Neural crest cell (in vitro differentiated cells): ENCODE measurements around the gene COL4A6. TPM values are rescaled to one million over a fixed set of nuclear protein-coding genes. Genes with fewer than 3 reads are reported as not detected.

Source experiments
- DNase-seq: peaks from one replicate; pipeline ENCODE4 v3.0.0; 2021; ENCODE audit warnings: low read depth, mixed read lengths, low spot score
- H3K27ac Mint-ChIP-seq: one replicate; pipeline ENCODE4 v1.8.0; 2021; ENCODE audit warnings: mild to moderate bottlenecking, mixed read lengths; ENCODE audit not compliant: unreplicated experiment
- H3K27me3 Mint-ChIP-seq: 2 replicates; pipeline ENCODE4 v1.8.0; 2021; ENCODE audit warnings: low read depth, mild to moderate bottlenecking, mixed read lengths
- H3K36me3 Mint-ChIP-seq: 2 replicates; pipeline ENCODE4 v1.8.0; 2021; ENCODE audit warnings: low read depth, mild to moderate bottlenecking, mixed read lengths
- H3K4me1 Mint-ChIP-seq: 2 replicates; pipeline ENCODE4 v1.8.0; 2021; ENCODE audit warnings: mixed read lengths
- H3K4me3 Mint-ChIP-seq: one replicate; pipeline ENCODE4 v1.8.0; 2021; ENCODE audit warnings: mild to moderate bottlenecking, mixed read lengths
- H3K9me3 Mint-ChIP-seq: 2 replicates; pipeline ENCODE4 v1.8.0; 2021; ENCODE audit warnings: mixed read lengths
- CTCF ChIP-seq: fragments of 200-600 bp; sonication (generic); conservative IDR thresholded peaks from 2 replicates; pipeline ENCODE4 v1.5.0; 2021; ENCODE audit warnings: antibody characterized with exemption, mild to moderate bottlenecking
- total RNA-seq: library from RNA; stranded (reverse); gene quantifications from 2 replicates; pipeline ENCODE4 v1.2.1, GENCODE V29; 2021

The COL4A6 gene
- total RNA-seq, 1 donor from 2014 or later, result 22.6 TPM

GRCh38 chrX:108261549-108262203 lies 176.5 kb downstream of the COL4A6 start:
- Mint-ChIP-seq H3K27ac (no peak overlapping the region), H3K27me3 (no peaks in the 10 kb centered on the region), H3K4me1 (no peaks in the 10 kb centered on the region), H3K4me3 (no peak overlapping the region), H3K36me3 (peaks cover 2% of the 10 kb centered on the region), H3K9me3 (peaks cover 5% of the 10 kb centered on the region)
- no peak for DNase-seq
- TF ChIP-seq CTCF, result no peak

- H3K36me3 Mint-ChIP-seq, result peaks cover 10% of the 10 kb centered on the region
- peaks cover 8% of the 10 kb centered on the region for H3K9me3 Mint-ChIP-seq
- TF ChIP-seq CTCF, result no peak
- DNase-seq, result no peak
- no peak overlapping the region for H3K27ac Mint-ChIP-seq
- H3K4me1 Mint-ChIP-seq, result no peaks in the 10 kb centered on the region
- no peak overlapping the region for H3K4me3 Mint-ChIP-seq
- no peaks in the 10 kb centered on the region for H3K27me3 Mint-ChIP-seq
These were observed 180.7 kb downstream of the COL4A6 start for GRCh38 chrX:108257556-108257955.

- Mint-ChIP-seq H3K4me3 (no peak overlapping the region), H3K9me3 (peaks cover 3% of the 10 kb centered on the region), H3K4me1 (peaks cover 11% of the 10 kb centered on the region), H3K27ac (no peak overlapping the region), H3K27me3 (no peaks in the 10 kb centered on the region), H3K36me3 (peaks cover 8% of the 10 kb centered on the region)
- no peak for TF ChIP-seq CTCF
- no peak for DNase-seq
These were observed 183.6 kb downstream of the COL4A6 start for GRCh38 chrX:108254636-108255035.

GRCh38 chrX:108250654-108251579 lies 187.3 kb downstream of the COL4A6 start:
- no peak for TF ChIP-seq CTCF
- H3K4me1 Mint-ChIP-seq, result peaks cover 20% of the 10 kb centered on the region
- no peak overlapping the region for H3K4me3 Mint-ChIP-seq
- H3K9me3 Mint-ChIP-seq, result peaks cover 3% of the 10 kb centered on the region
- DNase-seq, result no peak
- H3K36me3 Mint-ChIP-seq, result peaks cover 8% of the 10 kb centered on the region
- no peaks in the 10 kb centered on the region for H3K27me3 Mint-ChIP-seq
- H3K27ac Mint-ChIP-seq, result peak overlapping the region; percentile 69

GRCh38 chrX:108246304-108246954 lies 191.8 kb downstream of the COL4A6 start:
- Mint-ChIP-seq H3K36me3 (no peaks in the 10 kb centered on the region), H3K27ac (no peak overlapping the region), H3K4me1 (peaks cover 20% of the 10 kb centered on the region), H3K9me3 (no peaks in the 10 kb centered on the region), H3K27me3 (no peaks in the 10 kb centered on the region), H3K4me3 (no peak overlapping the region)
- DNase-seq, result no peak
- TF ChIP-seq CTCF, result no peak
